Naive thymus-derived CD4-positive, alpha-beta T cell (primary cell): ENCODE results near the gene ANO9. TPM values are rescaled to one million over a fixed set of nuclear protein-coding genes. Genes with fewer than 3 reads are reported as not detected.

Experiments
- ATAC-seq: fragments of 150-1000 bp; cut with Tn5 transposase; 2 replicates; pipeline ENCODE4 v1.10.0; 2021; ENCODE audit warnings: mild to moderate bottlenecking, moderate library complexity
- CTCF ChIA-PET: fragments of 350-600 bp; sonication (Branson Sonifier 250); formaldehyde crosslinking; loops from one replicate; lab custom pipeline; 2021; ENCODE audit warnings: antibody characterized with exemption; lab: Charles Lee
- POLR2A ChIA-PET: fragments of 350-600 bp; sonication (Branson Sonifier 250); formaldehyde crosslinking; loops from one replicate; lab custom pipeline; 2021; ENCODE audit warnings: antibody characterized with exemption, inconsistent platforms; lab: Charles Lee
- DNase-seq, 9 donors: peaks; one replicate each; pipeline versions ENCODE4 v3.0.0 to v3.0.0-alpha.2; 2020 to 2022; ENCODE audit warnings: mixed read lengths in 1 of 9
- H3K27ac ChIP-seq: one replicate; pipeline ENCODE4 v1.7.0; 2013; ENCODE audit warnings: mild to moderate bottlenecking, low read depth, low read length, moderate library complexity
- H3K27me3 ChIP-seq, 2 donors: one replicate each; pipeline ENCODE4 v1.7.0; 2013; ENCODE audit warnings: low read length in 2 of 2, mild to moderate bottlenecking in 2 of 2, moderate library complexity in 2 of 2; ENCODE audit not compliant: control insufficient read depth in 2 of 2, insufficient read depth in 2 of 2
- H3K36me3 ChIP-seq, 3 experiments: 1 replicate in 2 of 3; 2 replicates in 1 of 3; pipeline ENCODE4 v1.7.0; 2013; ENCODE audit warnings: low read length in 3 of 3, mild to moderate bottlenecking in 3 of 3, moderate library complexity in 1 of 3; ENCODE audit not compliant: insufficient read depth in 3 of 3, control insufficient read depth in 2 of 3
- H3K4me1 ChIP-seq, 2 donors: one replicate each; pipeline ENCODE4 v1.7.0; 2013; ENCODE audit warnings: low read length in 2 of 2, mild to moderate bottlenecking in 2 of 2, moderate library complexity in 1 of 2; ENCODE audit not compliant: control insufficient read depth in 2 of 2, insufficient read depth in 2 of 2
- H3K4me3 ChIP-seq: 2 replicates; pipeline ENCODE4 v1.7.0; 2013; ENCODE audit warnings: mild to moderate bottlenecking, low read length
- H3K9me3 ChIP-seq, 3 experiments: 1 replicate in 2 of 3; 2 replicates in 1 of 3; pipeline ENCODE4 v1.7.0; 2013; ENCODE audit warnings: low read length in 3 of 3; ENCODE audit not compliant: control insufficient read depth in 2 of 3
- H3K27ac Mint-ChIP-seq, 9 donors: one replicate each; pipeline ENCODE4 v1.8.0; 2020 to 2022; ENCODE audit warnings: mixed read lengths in 9 of 9, mild to moderate bottlenecking in 8 of 9, moderate library complexity in 5 of 9, inconsistent platforms in 2 of 9
- H3K27me3 Mint-ChIP-seq, 5 donors: one replicate each; pipeline ENCODE4 v1.8.0; 2021 to 2022; ENCODE audit warnings: mixed read lengths in 5 of 5, mild to moderate bottlenecking in 1 of 5
- H3K36me3 Mint-ChIP-seq, 5 donors: one replicate each; pipeline ENCODE4 v1.8.0; 2020 to 2022; ENCODE audit warnings: mixed read lengths in 5 of 5, mild to moderate bottlenecking in 3 of 5, inconsistent platforms in 1 of 5
- H3K4me1 Mint-ChIP-seq, 7 donors: one replicate each; pipeline ENCODE4 v1.8.0; 2020 to 2022; ENCODE audit warnings: mixed read lengths in 7 of 7, mild to moderate bottlenecking in 3 of 7, inconsistent platforms in 1 of 7
- H3K4me3 Mint-ChIP-seq, 10 donors: one replicate each; pipeline ENCODE4 v1.8.0; 2020 to 2022; ENCODE audit warnings: mild to moderate bottlenecking in 10 of 10, mixed read lengths in 10 of 10, moderate library complexity in 6 of 10, inconsistent platforms in 2 of 10
- H3K9me3 Mint-ChIP-seq, 11 donors: one replicate each; pipeline ENCODE4 v1.8.0; 2020 to 2022; ENCODE audit warnings: mixed read lengths in 11 of 11, mild to moderate bottlenecking in 4 of 11, inconsistent platforms in 1 of 11, moderate library complexity in 1 of 11
- intact Hi-C, 2 donors: fragments of 100-400 bp; cut with micrococcal nuclease; formaldehyde crosslinking; loops; one replicate each; pipeline ENCODE4 v1.15.1; 2023
- polyA plus RNA-seq, 2 donors: library from polyadenylated mRNA; unstranded; fragments of 300-500 nt; fragmentation: Illumina TruSeq; gene quantifications; one replicate each; pipeline ENCODE4 v1.2.3, GENCODE V29; 2021
- total RNA-seq, 6 experiments: library from RNA in 5 of 6; stranded (reverse) in 5 of 6; gene quantifications; 1 replicate in 5 of 6; 2 replicates in 1 of 6; pipeline ENCODE4 v1.2.3 and lab custom pipeline; 2021 to 2026

Gene ANO9
- total and polyA plus RNA-seq, 7 experiments from 2014 or later, result 9.0 to 107 (median 92.2) TPM

GRCh38 chr11:405954-406795 lies 35.6 kb downstream of the ANO9 start:
- Histone ChIP-seq H3K27ac (peak overlapping the region; percentile 75), H3K27me3 (no peaks in the 10 kb centered on the region), H3K4me3 (no peak overlapping the region), H3K4me1 (peaks cover 9 to 13% of the 10 kb centered on the region in 2 donors), H3K9me3 (no peaks in the 10 kb centered on the region), H3K36me3 (peaks cover 0 to 34% (median 0%) of the 10 kb centered on the region in 3 experiments)
- ATAC-seq (no peak), DNase-seq (peak in 1 of 9 donors; percentile 11)
- CTCF ChIA-PET, result interaction anchor here (1.0 to 3.3 kb wide), 4 partner anchors 10 to 287 kb away, joined by 3 to 36 read pairs (median 6); partner anchors contain the start of gene PTDSS2
- Mint-ChIP-seq H3K9me3 (no peaks in the 10 kb centered on the region), H3K4me1 (peaks cover 4 to 21% (median 6%) of the 10 kb centered on the region in 7 donors), H3K4me3 (peak overlapping the region in 4 of 10 donors; percentile 32 to 60 (median 45)), H3K27me3 (no peaks in the 10 kb centered on the region), H3K36me3 (peaks cover 0 to 2% (median 0%) of the 10 kb centered on the region in 5 donors), H3K27ac (peak overlapping the region in 5 of 9 donors; percentile 23 to 82 (median 72))
- intact Hi-C loops, result loop anchor here (2.0 to 5.0 kb wide), 5 partner anchors 131 to 316 kb away; partner anchors contain the start of genes LRRC56 (in 1 of the 2), PSMD13 (in 1 of the 2) and SIRT3 (in 1 of the 2)
- POLR2A ChIA-PET, result interaction anchor here (0.6 to 7.7 kb wide), 18 partner anchors 9 to 413 kb away, joined by 3 to 109 read pairs (median 4); partner anchors contain the start of genes BET1L, PGGHG, PNPLA2 and PTDSS2

GRCh38 chr11:405323-405953 lies 36.4 kb downstream of the ANO9 start:
- intact Hi-C loops, result loop anchor here in 1 of 2 donors (5.0 kb wide), 2 partner anchors 138 to 317 kb away; no protein-coding TSS in a partner anchor
- H3K27me3 Mint-ChIP-seq, result no peaks in the 10 kb centered on the region
- H3K4me1 ChIP-seq, result peaks cover 9 to 13% of the 10 kb centered on the region in 2 donors
- no peak overlapping the region for H3K4me3 ChIP-seq
- H3K27ac Mint-ChIP-seq, result peak overlapping the region in 8 of 9 donors; percentile 51 to 82 (median 67)
- peak overlapping the region; percentile 17 for H3K27ac ChIP-seq
- peak overlapping the region in 4 of 10 donors; percentile 35 to 79 (median 46) for H3K4me3 Mint-ChIP-seq
- H3K9me3 ChIP-seq, result no peaks in the 10 kb centered on the region
- POLR2A ChIA-PET, result interaction anchor here (0.7 to 7.7 kb wide), 7 partner anchors 9 to 130 kb away, joined by 3 to 109 read pairs (median 7); partner anchors contain the start of genes PGGHG, PTDSS2 and SIGIRR
- peaks cover 0 to 34% (median 0%) of the 10 kb centered on the region in 3 experiments for H3K36me3 ChIP-seq
- H3K36me3 Mint-ChIP-seq, result peaks cover 0 to 2% (median 0%) of the 10 kb centered on the region in 5 donors
- no peaks in the 10 kb centered on the region for H3K9me3 Mint-ChIP-seq
- peaks cover 4 to 21% (median 6%) of the 10 kb centered on the region in 7 donors for H3K4me1 Mint-ChIP-seq
- DNase-seq (peak in 1 of 9 donors; percentile 6), ATAC-seq (no peak)
- no peaks in the 10 kb centered on the region for H3K27me3 ChIP-seq
- CTCF ChIA-PET, result interaction anchor here (3.3 kb wide), 1 partner anchor 44 kb away, joined by 36 read pairs; the partner anchor contains the start of gene PTDSS2

GRCh38 chr11:404551-405264 lies 37.1 kb downstream of the ANO9 start:
- Mint-ChIP-seq H3K9me3 (no peaks in the 10 kb centered on the region), H3K27me3 (peaks cover 0 to 2% (median 0%) of the 10 kb centered on the region in 5 donors), H3K4me1 (peaks cover 2 to 21% (median 7%) of the 10 kb centered on the region in 7 donors), H3K36me3 (peaks cover 0 to 2% (median 0%) of the 10 kb centered on the region in 5 donors), H3K4me3 (peak overlapping the region in 2 of 10 donors; percentile 39 to 53), H3K27ac (peak overlapping the region in 7 of 9 donors; percentile 51 to 82 (median 70))
- DNase-seq (peak in 2 of 9 donors; percentile 6 to 8), ATAC-seq (no peak)
- CTCF ChIA-PET, result interaction anchor here (3.3 kb wide), 1 partner anchor 45 kb away, joined by 36 read pairs; the partner anchor contains the start of gene PTDSS2
- H3K4me3 ChIP-seq, result no peak overlapping the region
- POLR2A ChIA-PET, result interaction anchor here (0.7 to 7.7 kb wide), 6 partner anchors 8 to 198 kb away, joined by 3 to 109 read pairs (median 4); partner anchors contain the start of genes BET1L, PTDSS2, RIC8A and SIGIRR
- intact Hi-C loops, result loop anchor here in 1 of 2 donors (5.0 kb wide), 2 partner anchors 137 to 318 kb away; no protein-coding TSS in a partner anchor
- no peaks in the 10 kb centered on the region for H3K9me3 ChIP-seq
- no peaks in the 10 kb centered on the region for H3K27me3 ChIP-seq
- peak overlapping the region; percentile 17 for H3K27ac ChIP-seq
- H3K4me1 ChIP-seq, result peaks cover 9 to 13% of the 10 kb centered on the region in 2 donors
- H3K36me3 ChIP-seq, result peaks cover 0 to 27% (median 0%) of the 10 kb centered on the region in 3 experiments

- Mint-ChIP-seq H3K4me1 (peaks cover 0 to 17% (median 9%) of the 10 kb centered on the region in 7 donors), H3K27ac (peak overlapping the region in 4 of 9 donors; percentile 17 to 75 (median 52)), H3K4me3 (no peak overlapping the region), H3K9me3 (no peaks in the 10 kb centered on the region), H3K36me3 (peaks cover 0 to 2% (median 0%) of the 10 kb centered on the region in 5 donors), H3K27me3 (peaks cover 0 to 6% (median 0%) of the 10 kb centered on the region in 5 donors)
- H3K27ac ChIP-seq, result no peak overlapping the region
- ChIA-PET CTCF (no interaction called here), POLR2A (interaction anchor here (0.9 to 7.7 kb wide), 4 partner anchors 11 to 197 kb away, joined by 3 to 109 read pairs (median 16); partner anchors contain the start of genes BET1L, PTDSS2, RIC8A and SIGIRR)
- intact Hi-C loops, result no loop called here
- H3K9me3 ChIP-seq, result no peaks in the 10 kb centered on the region
- H3K4me3 ChIP-seq, result no peak overlapping the region
- peaks cover 9 to 13% of the 10 kb centered on the region in 2 donors for H3K4me1 ChIP-seq
- DNase-seq, result peak in 2 of 9 donors; percentile 7 to 11
- ATAC-seq, result no peak
- H3K27me3 ChIP-seq, result no peaks in the 10 kb centered on the region
- H3K36me3 ChIP-seq, result peaks cover 0 to 19% (median 0%) of the 10 kb centered on the region in 3 experiments
Observed at GRCh38 chr11:403761-404431, 37.9 kb downstream of the ANO9 start.

- H3K4me3 ChIP-seq, result no peak overlapping the region
- ATAC-seq (no peak), DNase-seq (peak in 2 of 9 donors; percentile 6 to 8)
- ChIA-PET CTCF (no interaction called here), POLR2A (interaction anchor here (4.1 to 7.7 kb wide), 2 partner anchors 12 to 46 kb away, joined by 29 to 109 read pairs; partner anchors contain the start of genes PTDSS2 and SIGIRR)
- no peaks in the 10 kb centered on the region for H3K27me3 ChIP-seq
- Mint-ChIP-seq H3K4me1 (peaks cover 0 to 12% (median 8%) of the 10 kb centered on the region in 7 donors), H3K36me3 (peaks cover 0 to 2% (median 0%) of the 10 kb centered on the region in 5 donors), H3K9me3 (peaks cover 0 to 2% (median 0%) of the 10 kb centered on the region in 11 donors), H3K27ac (no peak overlapping the region), H3K4me3 (no peak overlapping the region), H3K27me3 (peaks cover 0 to 9% (median 0%) of the 10 kb centered on the region in 5 donors)
- no peaks in the 10 kb centered on the region for H3K9me3 ChIP-seq
- peaks cover 0 to 13% (median 0%) of the 10 kb centered on the region in 3 experiments for H3K36me3 ChIP-seq
- intact Hi-C loops, result no loop called here
- H3K27ac ChIP-seq, result no peak overlapping the region
- H3K4me1 ChIP-seq, result peaks cover 9 to 13% of the 10 kb centered on the region in 2 donors
Observed at GRCh38 chr11:403021-403760, 38.6 kb downstream of the ANO9 start.
